ENCODE results near the gene GTF3C1.

The GTF3C1 gene, protein sequence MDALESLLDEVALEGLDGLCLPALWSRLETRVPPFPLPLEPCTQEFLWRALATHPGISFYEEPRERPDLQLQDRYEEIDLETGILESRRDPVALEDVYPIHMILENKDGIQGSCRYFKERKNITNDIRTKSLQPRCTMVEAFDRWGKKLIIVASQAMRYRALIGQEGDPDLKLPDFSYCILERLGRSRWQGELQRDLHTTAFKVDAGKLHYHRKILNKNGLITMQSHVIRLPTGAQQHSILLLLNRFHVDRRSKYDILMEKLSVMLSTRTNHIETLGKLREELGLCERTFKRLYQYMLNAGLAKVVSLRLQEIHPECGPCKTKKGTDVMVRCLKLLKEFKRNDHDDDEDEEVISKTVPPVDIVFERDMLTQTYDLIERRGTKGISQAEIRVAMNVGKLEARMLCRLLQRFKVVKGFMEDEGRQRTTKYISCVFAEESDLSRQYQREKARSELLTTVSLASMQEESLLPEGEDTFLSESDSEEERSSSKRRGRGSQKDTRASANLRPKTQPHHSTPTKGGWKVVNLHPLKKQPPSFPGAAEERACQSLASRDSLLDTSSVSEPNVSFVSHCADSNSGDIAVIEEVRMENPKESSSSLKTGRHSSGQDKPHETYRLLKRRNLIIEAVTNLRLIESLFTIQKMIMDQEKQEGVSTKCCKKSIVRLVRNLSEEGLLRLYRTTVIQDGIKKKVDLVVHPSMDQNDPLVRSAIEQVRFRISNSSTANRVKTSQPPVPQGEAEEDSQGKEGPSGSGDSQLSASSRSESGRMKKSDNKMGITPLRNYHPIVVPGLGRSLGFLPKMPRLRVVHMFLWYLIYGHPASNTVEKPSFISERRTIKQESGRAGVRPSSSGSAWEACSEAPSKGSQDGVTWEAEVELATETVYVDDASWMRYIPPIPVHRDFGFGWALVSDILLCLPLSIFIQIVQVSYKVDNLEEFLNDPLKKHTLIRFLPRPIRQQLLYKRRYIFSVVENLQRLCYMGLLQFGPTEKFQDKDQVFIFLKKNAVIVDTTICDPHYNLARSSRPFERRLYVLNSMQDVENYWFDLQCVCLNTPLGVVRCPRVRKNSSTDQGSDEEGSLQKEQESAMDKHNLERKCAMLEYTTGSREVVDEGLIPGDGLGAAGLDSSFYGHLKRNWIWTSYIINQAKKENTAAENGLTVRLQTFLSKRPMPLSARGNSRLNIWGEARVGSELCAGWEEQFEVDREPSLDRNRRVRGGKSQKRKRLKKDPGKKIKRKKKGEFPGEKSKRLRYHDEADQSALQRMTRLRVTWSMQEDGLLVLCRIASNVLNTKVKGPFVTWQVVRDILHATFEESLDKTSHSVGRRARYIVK (N-terminal part only)

DNA sequence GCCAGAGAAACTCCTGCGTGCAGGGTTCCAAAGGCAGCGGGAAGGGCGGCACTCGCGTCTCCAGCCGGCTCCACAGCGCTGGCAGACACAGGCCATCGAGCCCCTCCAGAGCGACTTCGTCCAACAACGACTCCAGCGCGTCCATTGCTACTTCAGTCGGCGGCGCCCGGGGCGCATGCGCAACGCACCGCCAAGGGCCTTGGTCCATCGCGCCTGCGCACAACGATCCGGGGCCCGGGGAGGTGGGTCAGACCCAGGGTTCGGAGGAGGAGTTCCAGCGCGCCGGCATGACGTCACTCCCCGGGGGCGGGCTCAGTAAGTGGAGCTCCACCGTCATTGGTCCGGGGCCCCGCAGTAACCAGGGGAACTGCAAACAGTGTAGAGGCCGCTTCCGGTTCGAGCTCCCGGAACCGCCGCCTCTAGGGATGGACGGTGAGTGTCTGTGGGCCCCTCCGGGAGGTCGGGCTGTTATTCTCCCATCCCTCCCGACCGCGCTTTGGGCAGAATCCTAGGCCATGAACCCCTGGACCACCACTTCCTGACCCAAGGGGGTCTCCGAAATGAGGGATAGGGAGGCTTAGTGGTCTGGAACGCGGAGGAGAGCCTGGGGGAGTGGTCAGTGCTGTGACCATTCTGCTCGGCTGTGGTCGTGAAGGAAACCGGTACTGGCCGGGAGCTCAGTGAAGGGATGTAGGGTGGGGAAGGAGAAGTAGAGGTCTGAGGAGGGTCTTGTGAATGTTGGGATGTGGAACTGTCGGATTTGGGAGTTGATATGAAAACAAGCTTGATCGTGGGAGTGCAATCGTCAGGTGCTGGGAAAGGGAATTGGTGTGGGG, at the start of gene GTF3C1, which contains the start of gene KATNIP:
Gene GTF3C1 (minus strand): TSS at position 168 of the 836 bp plus-strand sequence. CDS start 23 bp downstream, at position 145.
Gene KATNIP (plus strand): TSS at position 399 of the 836 bp plus-strand sequence. CDS start 27 bp downstream, at position 426.
- peak within 1 kb of the TSS; percentile 99 for H3K4me3 ChIP-seq (ENCODE audit: low read depth, low read length)

DNA sequence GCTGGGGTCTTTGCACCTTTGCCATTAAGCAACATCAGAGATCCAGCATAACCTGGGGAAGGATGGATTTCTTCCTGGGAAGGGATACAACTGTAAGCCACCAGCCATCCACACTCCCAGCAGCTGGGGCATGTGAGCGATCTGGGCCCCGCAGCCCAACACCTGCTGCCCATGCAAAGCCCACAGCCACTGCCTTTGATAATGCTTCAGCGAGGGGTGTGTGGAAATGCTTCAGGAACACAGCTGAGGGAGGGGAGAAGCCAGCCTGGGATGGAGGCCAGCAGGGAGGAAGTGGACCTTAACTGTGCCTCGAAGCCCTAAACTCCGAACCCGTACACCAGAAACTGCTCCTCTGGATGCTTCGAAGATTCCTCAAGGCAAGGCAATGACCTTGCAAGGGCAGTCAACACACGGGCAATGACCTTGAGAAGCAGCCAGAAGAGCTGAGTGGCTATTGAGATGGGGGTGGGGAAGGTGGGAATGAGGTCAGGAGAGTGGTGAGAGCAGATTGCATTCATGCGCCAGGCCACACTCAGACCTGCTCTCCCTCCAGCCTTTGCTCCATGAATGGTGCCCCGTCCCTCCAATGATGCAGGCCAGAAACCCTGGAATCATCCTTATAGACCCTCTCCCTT, 49.3 kb upstream of the GTF3C1 start:
- no peak for DNase-seq (ENCODE audit: low read depth)
- H3K4me3 ChIP-seq (ENCODE audit: low read depth, low read length), result no peak overlapping the region

More for the DNA sequence above, at the start of gene GTF3C1, which contains the start of gene KATNIP:
- DNase-seq (ENCODE audit: low read depth), result peak; percentile 93

DNA sequence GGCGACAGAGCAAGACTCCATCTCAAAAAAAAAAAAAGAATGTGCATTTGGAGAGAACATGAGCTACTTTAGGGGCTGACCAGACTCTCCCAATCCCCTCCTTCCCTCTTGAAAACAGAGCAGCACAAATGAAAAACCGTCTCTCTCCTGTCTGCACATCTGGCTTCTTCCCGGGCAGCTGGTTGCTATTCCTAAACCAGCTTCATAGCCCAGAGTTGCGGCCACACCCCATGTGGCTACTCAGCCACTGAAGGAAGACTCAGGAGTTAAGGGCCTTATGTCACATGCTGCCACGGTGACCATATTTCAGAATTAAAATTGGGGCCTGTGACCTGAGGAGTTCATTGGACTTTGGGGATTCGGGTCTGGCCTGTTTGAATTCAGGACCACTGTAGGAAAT, 48.5 kb upstream of the GTF3C1 start:
- DNase-seq (ENCODE audit: low read depth), result no peak
- no peak overlapping the region for H3K4me3 ChIP-seq (ENCODE audit: low read depth, low read length)

DNA sequence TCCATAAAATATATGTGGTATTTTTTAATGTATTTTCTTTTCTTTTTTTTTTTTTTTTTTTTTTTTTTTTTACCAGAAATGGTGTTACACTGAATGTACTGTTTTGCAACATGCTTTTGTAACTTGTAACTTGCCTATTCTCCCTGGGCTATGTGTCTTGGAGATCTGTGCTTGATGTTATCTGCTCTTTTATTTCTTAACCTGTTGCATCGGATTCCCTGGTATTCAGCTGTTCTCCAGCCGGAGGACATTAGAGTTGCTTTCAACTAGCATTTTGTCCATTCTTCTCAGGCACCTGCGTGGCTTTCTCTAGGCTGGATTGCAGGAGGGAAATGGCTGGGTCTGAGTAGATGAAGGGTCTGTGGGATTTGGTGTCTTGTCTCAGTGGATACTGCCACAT, 47.6 kb upstream of the GTF3C1 start:
- DNase-seq (ENCODE audit: low read depth), result no peak

DNA sequence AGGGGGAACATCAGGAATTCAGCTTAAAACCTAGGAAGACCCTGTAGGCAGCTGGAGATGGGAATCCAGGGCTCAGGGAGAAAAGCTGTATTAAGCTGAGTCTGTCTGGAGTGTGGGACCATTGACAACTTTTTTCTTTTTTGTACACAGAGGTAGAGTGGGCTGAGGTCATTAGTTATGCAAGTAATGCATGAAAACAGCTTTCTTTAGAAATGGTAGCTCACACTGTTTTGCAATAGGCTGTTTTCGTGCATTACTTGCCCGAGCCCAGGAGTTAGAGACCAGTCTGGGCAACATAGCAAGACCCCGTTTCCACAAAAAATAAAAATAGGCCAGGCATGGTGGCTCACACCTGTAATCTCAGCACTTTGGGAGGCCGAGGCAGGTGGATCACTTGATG, 46.7 kb upstream of the GTF3C1 start:
- no peak overlapping the region for H3K4me3 ChIP-seq (ENCODE audit: low read depth, low read length)
- DNase-seq (ENCODE audit: low read depth), result no peak

More for the DNA sequence above, 47.6 kb upstream of the GTF3C1 start:
- H3K4me3 ChIP-seq (ENCODE audit: low read depth, low read length), result no peak overlapping the region

DNA sequence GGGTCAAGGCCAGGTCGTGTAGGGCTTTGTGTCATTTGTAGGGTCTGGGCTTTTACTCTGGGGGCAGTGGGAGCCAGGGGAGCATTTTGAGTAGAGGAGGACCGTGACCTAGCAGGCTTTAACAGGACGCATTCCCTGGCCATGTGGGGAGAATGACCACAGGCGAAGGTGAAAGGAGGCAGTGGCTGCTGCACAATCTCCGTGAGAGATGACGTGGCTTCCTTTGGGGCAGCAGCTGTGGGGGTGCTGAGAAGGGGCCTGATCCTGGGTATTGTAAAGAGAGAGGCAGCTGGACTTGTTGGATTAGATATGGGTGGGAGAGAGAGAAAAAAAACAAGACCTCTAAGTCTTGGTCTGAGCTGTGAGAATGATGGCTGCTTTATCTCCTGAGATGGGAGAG, 46.3 kb upstream of the GTF3C1 start:
- H3K4me3 ChIP-seq (ENCODE audit: low read depth, low read length), result no peak overlapping the region
- no peak for DNase-seq (ENCODE audit: low read depth)

DNA sequence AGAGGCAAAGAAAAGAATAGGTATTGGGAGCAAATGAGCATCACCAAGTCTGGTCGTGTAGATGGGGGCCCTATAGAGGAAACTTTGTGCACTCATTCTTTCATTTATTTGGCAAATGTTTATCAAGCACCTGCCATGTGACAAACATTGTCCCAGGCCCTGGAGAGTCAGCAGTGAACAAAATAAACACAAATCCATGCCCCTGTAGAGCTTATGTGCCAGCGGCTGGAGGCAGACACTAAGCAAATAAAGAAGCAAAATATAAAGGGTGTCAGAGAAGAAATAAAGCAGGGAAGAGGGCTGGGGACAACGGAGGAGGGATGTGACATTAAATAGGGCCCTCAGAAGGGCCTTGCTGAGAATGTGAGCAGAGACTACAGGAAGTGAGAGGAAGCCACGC, 45.8 kb upstream of the GTF3C1 start:
- DNase-seq (ENCODE audit: low read depth), result no peak
- no peak overlapping the region for H3K4me3 ChIP-seq (ENCODE audit: low read depth, low read length)

DNA sequence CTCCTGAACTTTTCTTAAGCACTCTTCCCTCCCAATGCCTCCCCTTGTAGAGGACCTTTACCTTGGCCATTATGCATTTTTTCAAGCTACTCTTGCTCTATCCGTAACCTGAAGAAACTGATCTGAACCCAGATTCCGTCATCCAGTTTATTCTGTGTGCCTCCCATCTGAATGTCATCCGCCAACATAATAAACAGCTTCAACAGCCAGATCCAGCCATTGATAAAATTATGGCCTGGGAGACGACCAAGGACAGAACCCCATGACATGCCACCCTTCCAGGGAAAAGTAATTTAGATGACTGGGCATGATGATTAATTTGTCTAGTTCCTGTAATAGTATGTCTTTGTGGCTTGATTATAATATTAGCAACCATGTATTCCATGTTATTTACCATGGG, 42.1 kb upstream of the GTF3C1 start:
- no peak overlapping the region for H3K4me3 ChIP-seq (ENCODE audit: low read depth, low read length)
- no peak for DNase-seq (ENCODE audit: low read depth)

DNA sequence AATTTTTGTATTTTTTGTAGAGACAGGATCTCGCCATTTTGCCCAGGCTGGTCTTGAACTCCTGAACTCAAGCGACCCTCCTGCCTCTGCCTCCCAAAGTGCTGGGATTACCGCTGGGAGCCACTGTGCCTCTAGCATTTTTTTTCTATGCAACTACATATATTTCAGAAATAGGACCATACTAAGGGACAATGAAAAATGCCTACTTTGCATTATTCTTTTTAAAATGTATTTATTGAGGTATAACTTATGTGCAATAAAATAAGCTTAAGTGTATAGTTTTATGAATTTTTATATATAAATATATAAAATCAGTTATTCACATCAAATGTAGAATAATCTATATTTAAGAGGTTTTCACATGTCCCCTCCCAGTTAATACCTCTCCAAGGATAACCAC, 38.3 kb upstream of the GTF3C1 start:
- H3K4me3 ChIP-seq (ENCODE audit: low read depth, low read length), result no peak overlapping the region
- DNase-seq (ENCODE audit: low read depth), result no peak

DNA sequence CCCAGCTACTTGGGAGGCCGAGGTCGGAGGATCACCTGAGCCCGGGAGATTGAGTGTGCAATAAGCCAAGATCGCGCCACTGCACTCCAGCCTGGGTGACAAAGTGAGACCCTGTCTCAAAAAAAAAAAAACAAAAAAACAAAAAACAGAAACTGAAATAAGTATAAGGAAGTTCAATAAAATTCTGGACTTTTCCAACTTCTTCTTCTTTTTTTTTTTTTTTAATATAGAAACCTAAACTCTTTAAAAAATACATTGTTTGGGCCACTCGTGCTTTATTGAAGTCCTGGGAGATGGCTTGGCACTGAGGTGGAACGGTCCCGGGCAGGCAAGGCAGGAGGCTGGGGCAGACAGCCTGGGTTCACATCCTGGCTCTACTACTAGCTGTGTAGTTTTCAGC, 37.0 kb upstream of the GTF3C1 start:
- DNase-seq (ENCODE audit: low read depth), result no peak
- no peak overlapping the region for H3K4me3 ChIP-seq (ENCODE audit: low read depth, low read length)

DNA sequence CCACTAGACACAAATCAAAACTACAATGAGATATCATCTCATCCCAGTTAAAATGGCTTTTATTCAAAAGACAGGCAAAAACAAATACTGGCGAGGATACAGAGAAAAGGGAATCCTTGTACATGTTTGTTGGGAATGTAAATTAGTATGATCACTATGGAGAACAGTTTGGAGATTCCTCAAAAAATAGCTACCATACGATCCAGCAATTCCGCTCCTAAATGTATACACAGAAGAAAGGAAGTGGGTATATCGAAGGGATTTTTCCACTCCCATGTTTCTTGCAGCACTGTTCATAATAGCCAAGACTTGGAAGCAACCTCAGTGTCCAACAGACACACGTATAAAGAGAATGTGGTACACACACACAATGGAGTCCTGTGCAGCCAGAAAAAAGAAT, 35.5 kb upstream of the GTF3C1 start:
- no peak for DNase-seq (ENCODE audit: low read depth)
- H3K4me3 ChIP-seq (ENCODE audit: low read depth, low read length), result no peak overlapping the region

DNA sequence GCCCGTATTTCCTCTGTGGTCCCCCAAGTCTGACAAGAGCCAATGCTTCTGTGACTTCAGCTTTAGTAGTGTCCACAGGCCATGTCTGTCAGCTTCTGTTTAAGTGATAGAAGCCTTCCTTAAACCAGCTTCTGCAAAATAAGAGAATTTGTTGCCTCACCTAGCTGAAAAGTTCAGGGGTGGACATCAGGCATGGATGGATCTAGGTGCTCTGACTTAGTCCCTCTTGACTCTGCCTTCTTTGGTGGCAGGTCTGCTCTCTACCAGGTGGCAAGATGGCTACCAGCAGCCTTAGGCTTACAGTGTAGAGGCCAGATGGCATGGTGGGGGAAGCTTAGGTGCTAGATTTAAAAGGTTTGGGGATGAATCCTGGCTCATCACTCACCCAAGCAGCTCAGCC, 33.9 kb upstream of the GTF3C1 start:
- no peak for DNase-seq (ENCODE audit: low read depth)
- no peak overlapping the region for H3K4me3 ChIP-seq (ENCODE audit: low read depth, low read length)

DNA sequence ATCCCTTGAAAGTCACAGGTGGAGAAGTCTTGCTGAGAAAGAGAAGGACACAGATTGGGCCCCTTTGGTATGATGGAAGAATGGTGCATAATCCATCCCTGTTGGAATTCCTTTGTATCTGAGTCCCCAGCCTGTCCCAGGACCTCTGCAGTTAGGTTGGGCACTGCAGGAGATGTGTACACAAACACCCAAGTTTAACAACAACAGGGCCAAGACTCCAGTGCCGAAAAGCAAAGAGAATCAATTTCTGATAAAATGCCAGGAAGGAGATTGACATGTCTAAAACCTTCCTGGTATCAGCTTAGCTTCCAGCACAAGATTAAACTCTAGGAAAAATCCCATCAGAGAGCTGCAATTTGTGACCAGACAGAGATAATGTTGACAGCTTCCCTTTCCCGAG, 33.2 kb upstream of the GTF3C1 start:
- DNase-seq (ENCODE audit: low read depth), result no peak
- H3K4me3 ChIP-seq (ENCODE audit: low read depth, low read length), result no peak overlapping the region

DNA sequence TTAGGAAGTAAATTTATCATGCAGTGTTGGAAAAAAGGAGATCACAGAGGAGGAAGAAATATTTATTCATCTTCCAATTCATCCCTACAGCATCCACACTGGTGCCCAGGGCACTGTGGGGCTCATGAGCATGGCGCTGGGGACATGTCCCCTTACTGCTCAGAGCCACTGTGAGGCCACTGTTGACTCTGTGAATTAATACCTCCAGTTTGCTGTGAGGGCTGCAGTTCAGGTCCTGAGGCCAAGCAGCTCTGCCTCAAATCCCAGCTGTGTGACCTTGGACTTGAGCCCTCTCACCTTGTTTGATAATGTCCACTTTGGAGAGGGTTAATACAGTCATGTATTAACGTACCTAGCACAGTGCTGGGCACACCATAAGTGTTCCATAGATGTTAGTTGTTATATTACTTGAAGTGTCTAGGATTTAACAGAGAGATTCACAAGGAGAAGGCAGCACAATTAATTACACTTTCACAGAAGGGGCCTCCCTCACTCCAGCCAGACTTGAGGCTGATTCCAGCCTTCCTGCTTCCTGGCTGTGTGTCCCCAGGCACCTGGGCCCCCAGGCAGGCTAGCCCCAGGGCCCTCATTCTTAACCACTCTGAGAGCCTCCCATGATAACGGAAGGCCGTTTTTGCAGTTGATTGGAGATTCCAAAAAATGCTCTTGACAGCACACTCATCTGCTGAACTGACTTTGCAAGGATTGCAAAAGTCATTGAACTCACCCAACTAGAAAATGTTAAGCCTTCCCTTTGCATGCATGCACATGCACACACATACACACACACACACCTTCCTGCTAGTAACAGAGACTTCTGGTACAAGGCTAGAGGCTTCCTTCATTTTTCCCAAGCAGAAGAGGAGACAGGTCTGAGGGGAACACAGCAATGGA, 29.6 kb upstream of the GTF3C1 start:
- H3K4me3 ChIP-seq (ENCODE audit: low read depth, low read length), result no peak overlapping the region
- DNase-seq (ENCODE audit: low read depth), result peak; percentile 49

DNA sequence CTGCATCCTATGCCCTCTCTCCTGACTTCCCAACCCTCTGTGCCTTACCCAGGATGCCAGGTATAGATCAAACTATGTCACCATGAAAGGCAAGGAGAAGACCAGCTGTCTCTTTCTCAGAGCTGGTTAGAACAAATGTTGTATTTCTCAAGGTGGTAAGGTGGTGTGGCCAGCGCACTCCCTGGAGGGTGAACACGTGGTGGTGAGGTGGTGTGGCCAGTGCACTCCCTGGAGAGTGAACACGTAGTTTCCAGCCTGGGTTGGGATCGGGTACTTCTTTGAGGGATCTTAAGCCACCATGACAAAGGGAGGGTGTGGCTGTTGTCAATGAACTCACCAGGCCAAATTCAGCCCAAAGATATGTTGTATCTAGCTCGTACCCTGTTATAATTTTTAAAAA, 27.0 kb upstream of the GTF3C1 start:
- DNase-seq (ENCODE audit: low read depth), result no peak
- H3K4me3 ChIP-seq (ENCODE audit: low read depth, low read length), result no peak overlapping the region

DNA sequence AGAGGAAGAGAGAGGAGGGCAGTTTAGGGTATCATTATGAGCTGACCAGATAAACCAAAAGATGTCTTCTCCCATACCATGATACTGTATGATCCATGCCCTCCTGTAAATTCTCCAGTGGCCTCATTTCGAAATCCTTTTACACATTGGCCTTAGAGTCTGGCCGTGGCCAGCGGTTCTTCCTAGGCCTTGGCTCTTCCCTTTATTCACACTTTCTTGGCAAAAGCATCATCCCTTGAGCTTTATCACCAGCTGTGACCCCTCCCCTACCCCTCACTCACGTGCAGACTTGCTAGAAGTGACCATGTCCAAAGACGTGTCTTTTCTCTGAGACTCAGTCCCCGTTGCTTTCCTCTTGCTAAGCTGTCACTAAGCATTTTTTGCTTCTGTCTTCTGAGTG, 23.0 kb upstream of the GTF3C1 start:
- no peak overlapping the region for H3K4me3 ChIP-seq (ENCODE audit: low read depth, low read length)
- no peak for DNase-seq (ENCODE audit: low read depth)

All from skeletal muscle cell (primary cell).